Measurements from ENCODE around the gene PPM1K. TPM values are rescaled to one million over a fixed set of nuclear protein-coding genes. Genes with fewer than 3 reads are reported as not detected.

Gene PPM1K
- total and polyA plus RNA-seq, 2 donors from 2014 or later: 15.4 to 20.9 TPM

GRCh38 chr4:88251924-88252323 is 32.4 kb downstream of the PPM1K start:
- Histone ChIP-seq H3K9me3 (ENCODE audit: control insufficient read depth in 2 of 3, insufficient read depth in 1 of 3, low read length in 3 of 3) (no peaks in the 10 kb centered on the region), H3K27ac (ENCODE audit: low read depth in 2 of 2, low read length in 2 of 2) (no peak overlapping the region), H3K36me3 (ENCODE audit: control insufficient read depth in 2 of 3, insufficient read depth in 3 of 3, low read length in 3 of 3) (no peaks in the 10 kb centered on the region), H3K4me1 (ENCODE audit: control insufficient read depth in 2 of 3, insufficient read depth in 2 of 3, low read depth in 1 of 3, low read length in 3 of 3) (no peaks in the 10 kb centered on the region), H3K4me3 (ENCODE audit: low read length in 3 of 3) (no peak overlapping the region), H3K9ac (ENCODE audit: low read length in 3 of 3) (no peak overlapping the region), H3K27me3 (ENCODE audit: control insufficient read depth, insufficient read depth, low read length) (no peaks in the 10 kb centered on the region)
- FAIRE-seq (no peak), DNase-seq (no peak)
- TF ChIP-seq CTCF (IDR thresholded peaks at IDR 0.05; ENCODE audit: borderline replicate concordance, extremely low read depth, insufficient read depth): no peak
- intact Hi-C loops (cut with DNase I): no loop called here

DNA sequence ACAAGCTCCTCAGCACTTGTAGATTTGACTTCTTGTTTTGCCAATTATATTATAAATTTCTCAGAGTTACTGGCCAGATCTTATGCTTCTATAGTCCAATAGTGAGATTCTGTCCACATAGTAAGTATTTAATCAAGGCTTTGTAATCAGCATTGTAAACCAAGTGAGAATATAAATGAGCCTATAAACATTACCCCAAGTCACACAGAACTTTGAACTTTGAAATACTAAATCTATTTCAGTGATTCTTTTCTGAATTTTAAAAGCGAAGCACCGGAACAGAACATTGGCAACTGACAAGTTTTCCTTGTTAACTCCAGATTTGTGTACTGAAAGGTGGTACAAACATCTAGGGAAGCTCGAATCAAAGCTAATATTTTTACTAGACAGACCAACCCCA is 37.2 kb downstream of the PPM1K start:
- DNase-seq (no peak), FAIRE-seq (no peak)
- H3K9ac ChIP-seq (ENCODE audit: low read length in 3 of 3): no peak overlapping the region

GRCh38 chr4:88246600-88246999 is 37.8 kb downstream of the PPM1K start:
- no peak for FAIRE-seq
- Histone ChIP-seq H3K27me3 (ENCODE audit: control insufficient read depth, insufficient read depth, low read length) (no peaks in the 10 kb centered on the region), H3K27ac (ENCODE audit: low read depth in 2 of 2, low read length in 2 of 2) (no peak overlapping the region), H3K9ac (ENCODE audit: low read length in 3 of 3) (no peak overlapping the region), H3K9me3 (ENCODE audit: control insufficient read depth in 2 of 3, insufficient read depth in 1 of 3, low read length in 3 of 3) (no peaks in the 10 kb centered on the region), H3K4me1 (ENCODE audit: control insufficient read depth in 2 of 3, insufficient read depth in 2 of 3, low read depth in 1 of 3, low read length in 3 of 3) (peaks cover 0 to 2% (median 0%) of the 10 kb centered on the region in 3 donors), H3K36me3 (ENCODE audit: control insufficient read depth in 2 of 3, insufficient read depth in 3 of 3, low read length in 3 of 3) (no peaks in the 10 kb centered on the region), H3K4me3 (ENCODE audit: low read length in 3 of 3) (no peak overlapping the region)
- DNase-seq: no peak
- intact Hi-C loops (cut with DNase I): no loop called here
- TF ChIP-seq CTCF (IDR thresholded peaks at IDR 0.05; ENCODE audit: borderline replicate concordance, extremely low read depth, insufficient read depth): no peak

More for the DNA sequence above, 37.2 kb downstream of the PPM1K start:
- no peaks in the 10 kb centered on the region for H3K36me3 ChIP-seq (ENCODE audit: control insufficient read depth in 2 of 3, insufficient read depth in 3 of 3, low read length in 3 of 3)
- H3K27me3 ChIP-seq (ENCODE audit: control insufficient read depth, insufficient read depth, low read length): no peaks in the 10 kb centered on the region
- H3K4me3 ChIP-seq (ENCODE audit: low read length in 3 of 3): peak overlapping the region in 1 of 3 donors; percentile 31
- no peak overlapping the region for H3K27ac ChIP-seq (ENCODE audit: low read depth in 2 of 2, low read length in 2 of 2)
- H3K9me3 ChIP-seq (ENCODE audit: control insufficient read depth in 2 of 3, insufficient read depth in 1 of 3, low read length in 3 of 3): no peaks in the 10 kb centered on the region
- H3K4me1 ChIP-seq (ENCODE audit: control insufficient read depth in 2 of 3, insufficient read depth in 2 of 3, low read depth in 1 of 3, low read length in 3 of 3): peaks cover 0 to 1% (median 0%) of the 10 kb centered on the region in 3 donors
- no peak for TF ChIP-seq CTCF (IDR thresholded peaks at IDR 0.05; ENCODE audit: borderline replicate concordance, extremely low read depth, insufficient read depth)
- intact Hi-C loops (cut with DNase I): no loop called here
